ENCODE measurements around the gene SCARF2. TPM values are rescaled to one million over a fixed set of nuclear protein-coding genes. Genes with fewer than 3 reads are reported as not detected.
A peak's percentile ranks its signal among the peaks of the same experiment; 100 is the strongest.

SCARF2 gene
- total RNA-seq, 1 experiment from 2014 or later, result 10.8 TPM

DNA sequence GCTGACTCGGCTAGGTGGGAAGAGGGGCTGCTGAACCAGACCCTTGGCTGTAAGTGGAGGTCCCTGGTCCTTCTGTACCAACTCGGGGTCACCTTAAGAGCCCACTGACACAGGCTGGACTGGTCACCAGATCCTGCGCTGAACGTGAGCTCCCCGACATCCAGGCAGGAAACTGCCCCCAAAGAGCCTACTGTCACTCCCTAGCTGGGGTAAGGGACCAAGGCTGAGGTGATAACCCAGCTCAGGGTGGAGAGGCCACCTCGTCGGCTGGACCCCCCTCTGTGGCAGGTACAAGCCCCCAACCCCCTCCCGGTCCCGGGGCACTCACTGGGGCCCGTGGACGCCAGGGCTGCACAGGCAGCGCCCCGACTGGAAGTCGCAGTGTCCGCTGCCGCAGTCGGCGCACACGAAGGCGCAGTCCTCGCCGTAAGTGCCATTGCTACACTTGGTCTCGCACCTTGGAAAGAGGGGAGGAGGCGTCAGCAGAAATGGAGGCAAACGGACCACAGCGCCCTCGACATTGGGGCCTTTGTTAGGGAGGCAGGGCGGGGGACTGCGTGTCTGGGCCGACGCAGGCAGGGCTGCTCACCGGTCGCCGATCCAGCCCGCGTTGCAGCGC lies 7.4 kb downstream of the SCARF2 start:
- TF ChIP-seq, protein P1, sequence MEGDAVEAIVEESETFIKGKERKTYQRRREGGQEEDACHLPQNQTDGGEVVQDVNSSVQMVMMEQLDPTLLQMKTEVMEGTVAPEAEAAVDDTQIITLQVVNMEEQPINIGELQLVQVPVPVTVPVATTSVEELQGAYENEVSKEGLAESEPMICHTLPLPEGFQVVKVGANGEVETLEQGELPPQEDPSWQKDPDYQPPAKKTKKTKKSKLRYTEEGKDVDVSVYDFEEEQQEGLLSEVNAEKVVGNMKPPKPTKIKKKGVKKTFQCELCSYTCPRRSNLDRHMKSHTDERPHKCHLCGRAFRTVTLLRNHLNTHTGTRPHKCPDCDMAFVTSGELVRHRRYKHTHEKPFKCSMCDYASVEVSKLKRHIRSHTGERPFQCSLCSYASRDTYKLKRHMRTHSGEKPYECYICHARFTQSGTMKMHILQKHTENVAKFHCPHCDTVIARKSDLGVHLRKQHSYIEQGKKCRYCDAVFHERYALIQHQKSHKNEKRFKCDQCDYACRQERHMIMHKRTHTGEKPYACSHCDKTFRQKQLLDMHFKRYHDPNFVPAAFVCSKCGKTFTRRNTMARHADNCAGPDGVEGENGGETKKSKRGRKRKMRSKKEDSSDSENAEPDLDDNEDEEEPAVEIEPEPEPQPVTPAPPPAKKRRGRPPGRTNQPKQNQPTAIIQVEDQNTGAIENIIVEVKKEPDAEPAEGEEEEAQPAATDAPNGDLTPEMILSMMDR (conservative IDR thresholded peaks at IDR 0.05), result no peak
- peak; percentile 29 for DNase-seq
- Histone ChIP-seq H3K14ac (ENCODE audit: insufficient read depth, low read length) (no peak overlapping the region), H4K5ac (ENCODE audit: insufficient read length, low read depth, low read length) (no peak overlapping the region), H3K9ac (ENCODE audit: extremely low read depth, insufficient read length, low read length) (no peak overlapping the region), H2BK20ac (ENCODE audit: low read depth, low read length, poor library complexity, severe bottlenecking) (no peak overlapping the region), H3K79me2 (ENCODE audit: insufficient read depth, low read length) (no peaks in the 10 kb centered on the region), H3K4me1 (ENCODE audit: insufficient read depth, low read length) (no peaks in the 10 kb centered on the region), H4K20me1 (ENCODE audit: control insufficient read depth, insufficient read depth, insufficient read length) (peaks cover 3% of the 10 kb centered on the region), H3K4ac (ENCODE audit: low read depth, low read length) (no peak overlapping the region), H3K18ac (ENCODE audit: insufficient read length, low read depth, low read length) (no peak overlapping the region), H2AFZ (ENCODE audit: low read length) (no peak overlapping the region), H2BK15ac (ENCODE audit: low read depth, low read length) (no peak overlapping the region), H2AK5ac (ENCODE audit: insufficient read length, low read length) (no peak overlapping the region), H2BK12ac (ENCODE audit: insufficient read length, low read depth, low read length) (no peak overlapping the region), H3K4me2 (ENCODE audit: insufficient read depth, insufficient read length, low read length) (peak overlapping the region; percentile 40), H3K79me1 (ENCODE audit: insufficient read depth, low read depth, low read length, poor library complexity, severe bottlenecking) (no peaks in the 10 kb centered on the region), H4K8ac (replicated peaks; ENCODE audit: insufficient read length, low read depth, low read length) (no peak overlapping the region), H3K23me2 (ENCODE audit: insufficient read length, low read depth, low read length, poor library complexity, severe bottlenecking) (peaks cover 8% of the 10 kb centered on the region), H2BK120ac (ENCODE audit: low read depth, low read length, poor library complexity, severe bottlenecking) (no peak overlapping the region), H3K27me3 (ENCODE audit: insufficient read depth, low read length) (no peaks in the 10 kb centered on the region; the same call in 1 of the 2 replicates), H2BK5ac (ENCODE audit: insufficient read length, low read length) (no peak overlapping the region), H3K56ac (ENCODE audit: insufficient read length, low read depth, low read length) (no peak overlapping the region), H3K23ac (ENCODE audit: insufficient read length, low read depth, low read length) (no peak overlapping the region), H3T11ph (ENCODE audit: low read length) (no peak overlapping the region), H3K9me3 (ENCODE audit: control insufficient read depth, low read depth, low read length) (no peaks in the 10 kb centered on the region), H4K91ac (ENCODE audit: insufficient read length, low read depth, low read length) (no peak overlapping the region), H3K27ac (ENCODE audit: insufficient read length, low read depth, low read length) (no peak overlapping the region)
- WGBS (ENCODE audit: extremely low coverage, insufficient read length, low lambda C conversion rate), result no CpG with 5 or more reads among the region's 37 CpGs
- peaks cover 0 to 21% (median 11%) of the 10 kb centered on the region in 3 experiments; a peak in 4 of 7 replicates for H3K36me3 Mint-ChIP-seq (ENCODE audit: insufficient read depth in 1 of 3, low read depth in 3 of 3)
- no peak overlapping the region for H3K27ac Mint-ChIP-seq
- H3K9me3 Mint-ChIP-seq, result no peaks in the 10 kb centered on the region
- H3K4me1 Mint-ChIP-seq, result peaks cover 4 to 6% of the 10 kb centered on the region in 2 experiments
- peaks cover 63% of the 10 kb centered on the region for H3K27me3 Mint-ChIP-seq (ENCODE audit: low read depth)
- peak overlapping the region; percentile 25 to 71; a peak in 4 of 5 replicates for H3K4me3 Mint-ChIP-seq
